WERI-Rb-1 (cell line): ENCODE results near the gene HIGD1B.
A peak's percentile ranks its signal among the peaks of the same experiment; 100 is the strongest.

ENCODE experiments used
- DNase-seq: peaks from one replicate; pipeline ENCODE4 v3.0.0-alpha.2; 2020
- H3K27ac ChIP-seq: fragments of 250-450 bp; sonication (Bioruptor Pico); 2 replicates; pipeline ENCODE4 v1.5.1; 2020; ENCODE audit warnings: mild to moderate bottlenecking, moderate library complexity
- H3K27me3 ChIP-seq: fragments of 250-450 bp; sonication (Bioruptor Pico); 2 replicates; pipeline ENCODE4 v1.5.1; 2021; ENCODE audit warnings: mild to moderate bottlenecking, low read depth, moderate library complexity; ENCODE audit not compliant: insufficient read depth, severe bottlenecking
- H3K36me3 ChIP-seq: fragments of 250-450 bp; sonication (Bioruptor Pico); 2 replicates; pipeline ENCODE4 v1.5.1; 2020; ENCODE audit warnings: mild to moderate bottlenecking, moderate library complexity
- H3K4me3 ChIP-seq: 2 replicates; pipeline ENCODE4 v1.5.1; 2011; ENCODE audit warnings: low read depth, mild to moderate bottlenecking, control low read depth, low read length
- H3K9me3 ChIP-seq: fragments of 250-450 bp; sonication (Bioruptor Pico); 2 replicates; pipeline ENCODE4 v1.5.1; 2021; ENCODE audit warnings: mild to moderate bottlenecking, moderate library complexity; ENCODE audit not compliant: severe bottlenecking
- CTCF ChIP-seq: IDR thresholded peaks from 2 replicates; pipeline ENCODE4 v1.5.1; 2011; ENCODE audit warnings: low read depth, mild to moderate bottlenecking, control low read depth, inconsistent platforms, low read length

Gene HIGD1B

GRCh38 chr17:44832805-44833204 is 14.9 kb upstream of the HIGD1B start:
- Histone ChIP-seq H3K36me3 (peaks cover 6% of the 10 kb centered on the region; the same call in 1 of the 2 replicates), H3K9me3 (no peaks in the 10 kb centered on the region), H3K4me3 (no peak overlapping the region), H3K27ac (no peak overlapping the region), H3K27me3 (no peaks in the 10 kb centered on the region)
- TF ChIP-seq CTCF = no peak
- DNase-seq = no peak

GRCh38 chr17:44837196-44837595 is 10.5 kb upstream of the HIGD1B start:
- H3K9me3 ChIP-seq = no peaks in the 10 kb centered on the region
- DNase-seq = no peak
- no peak overlapping the region for H3K4me3 ChIP-seq
- no peaks in the 10 kb centered on the region for H3K27me3 ChIP-seq
- TF ChIP-seq CTCF = no peak
- H3K27ac ChIP-seq = no peak overlapping the region
- H3K36me3 ChIP-seq = no peaks in the 10 kb centered on the region

GRCh38 chr17:44840274-44840673 is 7.4 kb upstream of the HIGD1B start:
- Histone ChIP-seq H3K27ac (no peak overlapping the region), H3K27me3 (no peaks in the 10 kb centered on the region), H3K4me3 (no peak overlapping the region), H3K36me3 (no peaks in the 10 kb centered on the region), H3K9me3 (no peaks in the 10 kb centered on the region)
- no peak for DNase-seq
- no peak for TF ChIP-seq CTCF

- TF ChIP-seq CTCF = no peak
- H3K9me3 ChIP-seq = no peaks in the 10 kb centered on the region
- H3K4me3 ChIP-seq = no peak overlapping the region
- H3K27ac ChIP-seq = no peak overlapping the region
- no peak for DNase-seq
- H3K27me3 ChIP-seq = no peaks in the 10 kb centered on the region
- H3K36me3 ChIP-seq = no peaks in the 10 kb centered on the region
These were observed 6.7 kb upstream of the HIGD1B start for GRCh38 chr17:44840936-44841335.

GRCh38 chr17:44842748-44843147 is 4.9 kb upstream of the HIGD1B start:
- TF ChIP-seq CTCF = no peak
- H3K9me3 ChIP-seq = no peaks in the 10 kb centered on the region
- H3K27ac ChIP-seq = peak overlapping the region; percentile 52
- H3K36me3 ChIP-seq = no peaks in the 10 kb centered on the region
- no peaks in the 10 kb centered on the region for H3K27me3 ChIP-seq
- DNase-seq = peak; percentile 76
- peak overlapping the region; percentile 33 for H3K4me3 ChIP-seq

GRCh38 chr17:44844390-44844830 is 3.3 kb upstream of the HIGD1B start:
- no peaks in the 10 kb centered on the region for H3K9me3 ChIP-seq
- no peak for DNase-seq
- TF ChIP-seq CTCF = no peak
- no peak overlapping the region for H3K4me3 ChIP-seq
- no peaks in the 10 kb centered on the region for H3K36me3 ChIP-seq
- no peak overlapping the region for H3K27ac ChIP-seq
- no peaks in the 10 kb centered on the region for H3K27me3 ChIP-seq
